Activated CD4-positive, CD25-positive, alpha-beta regulatory T cell treated with anti-CD3 and anti-CD28 coated beads, Interleukin-2, amount 50 U/mL, for 24 hours (primary cell): Measurements from ENCODE around the gene TRAF1.

Experiments used
- ATAC-seq, 2 donors: fragments of 150-1000 bp; cut with Tn5 transposase; one replicate each; pipeline ENCODE4 v1.10.0; 2021; ENCODE audit warnings: mild to moderate bottlenecking in 1 of 2, moderate library complexity in 1 of 2

The TRAF1 gene

GRCh38 chr9:120904061-120904977, 22.3 kb downstream of the TRAF1 start:
- peak; percentile 37 to 42 for ATAC-seq

GRCh38 chr9:120902569-120903535, 23.7 kb downstream of the TRAF1 start:
- no peak for ATAC-seq

GRCh38 chr9:120901755-120902568, 24.6 kb downstream of the TRAF1 start:
- ATAC-seq = no peak

- ATAC-seq = no peak
Measured at GRCh38 chr9:120900824-120901223, 25.8 kb downstream of the TRAF1 start.

- ATAC-seq = no peak
Measured at GRCh38 chr9:120899490-120900068, 27.0 kb downstream of the TRAF1 start.

- no peak for ATAC-seq
Measured at GRCh38 chr9:120898396-120898795, 28.2 kb downstream of the TRAF1 start.

GRCh38 chr9:120895951-120896350, 30.6 kb downstream of the TRAF1 start:
- ATAC-seq = no peak

GRCh38 chr9:120894321-120895148, 32.1 kb downstream of the TRAF1 start:
- ATAC-seq = no peak

GRCh38 chr9:120893611-120894307, 32.8 kb downstream of the TRAF1 start:
- peak; percentile 19 to 22 for ATAC-seq

GRCh38 chr9:120892748-120893610, 33.6 kb downstream of the TRAF1 start:
- ATAC-seq = peak; percentile 62 to 63

- ATAC-seq = peak; percentile 0
Measured at GRCh38 chr9:120891884-120892747, 34.5 kb downstream of the TRAF1 start.

- peak; percentile 47 to 55 for ATAC-seq
Measured at GRCh38 chr9:120891245-120891883, 35.2 kb downstream of the TRAF1 start.

GRCh38 chr9:120890320-120891244, 36.0 kb downstream of the TRAF1 start:
- peak; percentile 6 for ATAC-seq

GRCh38 chr9:120889606-120890271, 36.9 kb downstream of the TRAF1 start:
- ATAC-seq = no peak

GRCh38 chr9:120888626-120889025, 38.0 kb downstream of the TRAF1 start:
- ATAC-seq = no peak

- no peak for ATAC-seq
Measured at GRCh38 chr9:120886490-120886967, 40.1 kb downstream of the TRAF1 start.
